ENCODE results near the gene NCKAP5.

- no peak for TF ChIP-seq MAX (IDR thresholded peaks at IDR 0.05; ENCODE audit: low read depth, low read length)
- no peak for TF ChIP-seq CTCF (IDR thresholded peaks at IDR 0.05; ENCODE audit: low read depth, low read length)
- no peak for TF ChIP-seq POLR2A (IDR thresholded peaks at IDR 0.05; ENCODE audit: extremely low read depth, insufficient read length)
- TF ChIP-seq MYC (IDR thresholded peaks at IDR 0.05; ENCODE audit: low read depth, low read length): no peak
Measured at GRCh38 chr2:133502678-133503077, 65.6 kb downstream of the NCKAP5 start.

Data from NB4 (cell line).